Neural cell (in vitro differentiated cells): ENCODE data around the gene SYT2.
"Not testable (repeated sequence)": the region's sequence is repeated elsewhere in the genome, so short reads cannot be mapped to it uniquely, and the experiment has no call there.

ENCODE experiments used
- CTCF ChIP-seq: fragments of 450-650 bp; IDR thresholded peaks from 2 replicates; pipeline ENCODE4 v1.5.1; 2014; ENCODE audit warnings: antibody characterized with exemption, mild to moderate bottlenecking, moderate library complexity; ENCODE audit not compliant: poor library complexity, severe bottlenecking
- EP300 ChIP-seq: fragments of 450-650 bp; conservative IDR thresholded peaks from 2 replicates; pipeline ENCODE4 v1.6.1; 2014; ENCODE audit warnings: antibody characterized with exemption, mild to moderate bottlenecking, moderate library complexity; ENCODE audit not compliant: poor library complexity, severe bottlenecking
- EZH2 ChIP-seq: fragments of 200-600, 300-800 bp; shearing (Covaris generic), sonication (generic); IDR thresholded peaks from 2 replicates; pipeline ENCODE4 v1.6.1; 2014; ENCODE audit warnings: antibody characterized with exemption, low read length, borderline replicate concordance, mild to moderate bottlenecking; ENCODE audit not compliant: insufficient read depth, poor library complexity, severe bottlenecking
- POLR2AphosphoS5 ChIP-seq: IDR thresholded peaks from 2 replicates; pipeline ENCODE4 v1.6.1; 2012
- RAD21 ChIP-seq: fragments of 450-650 bp; conservative IDR thresholded peaks from 2 replicates; pipeline ENCODE4 v1.6.1; 2014; ENCODE audit warnings: antibody characterized with exemption, mild to moderate bottlenecking, moderate library complexity
- REST ChIP-seq: IDR thresholded peaks from 2 replicates; pipeline ENCODE4 v1.6.1; 2012; ENCODE audit warnings: borderline replicate concordance
- SMC3 ChIP-seq: fragments of 450-650 bp; conservative IDR thresholded peaks from 2 replicates; pipeline ENCODE4 v1.6.1; 2014; ENCODE audit warnings: antibody characterized with exemption, mild to moderate bottlenecking, moderate library complexity; ENCODE audit not compliant: poor library complexity
- TAF1 ChIP-seq: IDR thresholded peaks from 2 replicates; pipeline ENCODE4 v1.6.1; 2012; ENCODE audit warnings: low read depth

GRCh38 chr1:202638701-202639305 is 71.5 kb downstream of the SYT2 start:
- TF ChIP-seq EZH2, TAF1, POLR2AphosphoS5, CTCF, EP300, SMC3, REST, RAD21: not testable (repeated sequence)
